Putamen (tissue), 1 donor: ENCODE results near the gene SYTL3.
"Not testable (repeated sequence)": the region's sequence is repeated elsewhere in the genome, so short reads cannot be mapped to it uniquely, and the experiment has no call there.

Experiments
- DNase-seq: peaks from one replicate; pipeline ENCODE4 v3.0.0-alpha.2; 2016; ENCODE audit warnings: low spot score

SYTL3 gene

DNA sequence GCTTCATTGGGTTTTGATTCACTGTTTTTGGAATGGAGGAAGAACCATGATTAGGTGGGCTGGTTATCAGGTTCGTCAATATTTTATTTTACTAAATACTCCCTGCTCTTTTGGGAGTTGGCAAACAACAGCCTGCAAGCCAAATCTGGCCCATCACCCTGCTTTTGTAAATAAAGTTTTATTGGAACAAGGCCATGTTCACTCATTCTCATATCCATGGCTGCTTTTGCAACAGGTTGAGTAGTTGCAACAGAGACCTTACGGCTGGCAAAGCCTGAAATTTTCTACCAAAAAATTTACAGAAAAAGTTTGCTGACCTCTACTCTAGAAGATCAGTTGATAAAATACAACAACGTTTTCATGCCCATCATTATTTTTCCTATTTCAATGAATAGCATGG is 45.1 kb downstream of the SYTL3 start:
- no peak for DNase-seq

DNA sequence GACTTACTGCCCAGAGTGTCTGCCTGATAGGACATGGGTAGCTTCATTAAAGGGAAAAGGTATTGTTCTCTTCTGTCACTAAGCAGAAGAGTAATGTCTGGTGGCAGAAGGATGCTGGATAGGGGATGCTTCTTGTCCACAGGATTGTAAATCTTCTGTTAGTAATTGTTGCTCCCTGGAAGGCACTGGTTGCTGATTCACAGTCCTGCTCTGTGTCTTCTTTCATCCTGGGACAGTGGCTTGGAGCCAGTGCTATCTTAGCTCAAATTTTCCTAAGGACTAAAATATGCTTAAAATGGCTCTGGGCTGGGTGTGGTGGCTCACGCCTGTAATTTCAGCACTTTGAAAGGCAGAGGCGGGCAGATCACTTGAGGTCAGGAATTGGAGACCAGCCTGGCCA is 48.0 kb downstream of the SYTL3 start:
- no peak for DNase-seq

DNA sequence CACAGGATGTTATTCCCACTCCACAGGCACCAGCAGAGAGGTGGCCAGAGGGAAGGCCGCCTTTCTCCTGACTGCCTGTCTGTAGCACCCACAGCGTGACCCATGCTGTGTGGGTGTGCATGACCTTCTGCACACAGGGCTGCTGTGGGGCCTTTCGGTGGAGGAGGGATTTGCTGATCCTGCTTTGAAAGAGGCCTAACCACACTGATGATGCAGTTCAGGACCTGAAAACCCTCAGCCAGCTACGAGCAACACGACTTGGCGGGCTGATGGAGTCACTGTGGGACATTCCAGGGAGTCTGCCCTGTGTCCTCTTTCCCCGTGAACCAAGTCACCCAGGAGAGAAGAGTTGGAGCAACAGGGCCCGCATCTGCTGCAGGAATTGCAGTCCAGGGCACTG is 49.1 kb downstream of the SYTL3 start:
- DNase-seq = no peak

DNA sequence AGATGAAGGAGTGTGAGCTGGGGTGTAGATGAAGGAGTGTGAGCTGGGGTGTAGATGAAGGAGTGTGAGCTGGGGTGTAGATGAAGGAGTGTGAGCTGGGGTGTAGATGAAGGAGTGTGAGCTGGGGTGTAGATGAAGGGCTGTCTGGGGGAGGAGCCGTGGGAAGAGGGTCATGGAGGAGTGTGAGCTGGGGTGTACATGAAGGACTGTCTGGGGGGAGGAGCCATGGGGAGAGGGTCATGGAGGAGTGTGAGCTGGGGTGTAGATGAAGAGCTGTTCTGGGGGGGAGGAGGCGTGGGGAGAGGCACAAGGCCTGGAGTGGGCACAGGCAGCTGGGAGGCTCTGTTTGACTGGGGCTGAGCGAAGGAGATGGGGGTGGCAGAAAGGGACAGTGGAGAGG is 51.4 kb downstream of the SYTL3 start:
- not testable (repeated sequence) for DNase-seq

DNA sequence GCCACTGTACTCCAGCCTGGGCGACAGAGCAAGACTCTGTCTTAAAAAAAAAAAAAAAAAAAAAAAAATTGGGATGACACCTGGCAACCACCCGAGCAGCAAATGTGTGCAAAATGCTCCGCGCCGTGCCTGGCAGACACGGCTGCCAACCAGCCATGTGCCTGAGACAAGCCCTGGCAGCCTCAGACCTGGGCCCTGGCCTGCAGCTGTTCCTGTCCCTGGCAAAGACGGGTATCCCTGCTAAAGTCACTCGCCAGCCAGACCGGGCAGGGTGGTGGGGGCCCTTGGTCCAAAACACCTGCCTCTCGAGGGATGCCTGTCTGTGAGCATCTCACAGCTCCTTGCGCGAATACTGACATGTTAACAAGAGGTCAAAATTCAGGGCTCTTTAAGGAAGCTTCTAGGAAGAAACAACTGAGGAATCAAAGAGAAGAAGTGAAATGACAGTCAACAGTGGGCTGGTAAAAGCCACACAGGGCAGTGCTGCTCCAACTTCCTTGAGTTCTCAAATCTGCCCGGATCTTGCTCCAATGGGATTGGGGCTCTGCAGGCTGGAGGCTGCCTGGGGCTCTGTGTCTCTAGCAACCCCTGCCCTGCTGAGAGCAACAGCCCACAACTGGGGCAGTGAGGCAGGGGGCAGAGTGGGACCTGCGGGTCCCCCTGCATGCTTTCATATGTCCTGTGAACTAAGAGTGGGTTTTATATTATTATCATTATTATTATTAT is 53.4 kb downstream of the SYTL3 start:
- DNase-seq = no peak

DNA sequence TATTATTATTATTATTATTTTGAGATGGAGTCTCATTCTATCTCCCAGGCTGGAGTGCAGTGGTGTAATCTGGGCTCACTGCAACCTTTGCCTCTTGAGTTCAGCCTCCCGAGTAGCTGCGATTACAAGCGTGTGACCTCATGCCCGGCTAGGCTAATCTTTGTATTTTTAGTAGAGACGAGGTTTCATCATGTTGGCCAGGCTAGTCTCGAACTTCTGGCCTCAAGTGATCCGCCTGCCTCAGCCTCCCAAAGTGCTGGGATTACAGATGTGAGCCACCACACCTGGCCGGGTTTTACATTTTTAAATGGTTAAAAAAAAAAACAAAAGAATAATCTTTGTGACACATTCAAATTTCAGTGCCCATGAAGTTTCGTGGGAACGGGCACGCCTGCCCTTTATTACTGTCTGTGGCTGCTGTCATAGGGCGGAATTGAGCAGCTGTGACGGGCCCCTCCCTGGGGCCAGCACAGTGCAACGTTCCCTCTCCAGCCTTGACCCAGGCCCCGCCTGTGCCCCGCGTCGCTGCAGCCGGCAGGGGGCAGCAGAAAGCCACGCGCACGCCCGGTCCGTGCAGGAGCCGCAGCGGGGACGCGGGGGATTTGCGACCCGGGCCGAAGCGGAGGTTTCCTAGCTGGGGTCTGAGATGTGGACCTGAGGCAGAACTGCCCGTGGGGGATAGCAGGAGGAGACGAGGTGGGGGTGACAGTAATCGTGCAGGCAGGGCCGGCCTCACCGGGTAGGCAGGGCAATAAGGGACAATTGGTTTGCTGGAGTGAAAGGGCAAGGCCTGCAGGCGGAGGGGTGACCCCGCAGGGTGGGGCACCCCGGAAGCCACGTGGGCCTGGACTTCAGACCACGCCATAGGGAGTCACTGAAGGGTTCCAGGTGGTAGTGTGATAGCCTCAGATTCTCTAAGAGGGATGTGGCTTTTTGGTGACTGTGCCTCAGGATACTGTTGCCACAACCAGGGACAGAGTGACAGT is 54.3 kb downstream of the SYTL3 start:
- peak; percentile 39 for DNase-seq

DNA sequence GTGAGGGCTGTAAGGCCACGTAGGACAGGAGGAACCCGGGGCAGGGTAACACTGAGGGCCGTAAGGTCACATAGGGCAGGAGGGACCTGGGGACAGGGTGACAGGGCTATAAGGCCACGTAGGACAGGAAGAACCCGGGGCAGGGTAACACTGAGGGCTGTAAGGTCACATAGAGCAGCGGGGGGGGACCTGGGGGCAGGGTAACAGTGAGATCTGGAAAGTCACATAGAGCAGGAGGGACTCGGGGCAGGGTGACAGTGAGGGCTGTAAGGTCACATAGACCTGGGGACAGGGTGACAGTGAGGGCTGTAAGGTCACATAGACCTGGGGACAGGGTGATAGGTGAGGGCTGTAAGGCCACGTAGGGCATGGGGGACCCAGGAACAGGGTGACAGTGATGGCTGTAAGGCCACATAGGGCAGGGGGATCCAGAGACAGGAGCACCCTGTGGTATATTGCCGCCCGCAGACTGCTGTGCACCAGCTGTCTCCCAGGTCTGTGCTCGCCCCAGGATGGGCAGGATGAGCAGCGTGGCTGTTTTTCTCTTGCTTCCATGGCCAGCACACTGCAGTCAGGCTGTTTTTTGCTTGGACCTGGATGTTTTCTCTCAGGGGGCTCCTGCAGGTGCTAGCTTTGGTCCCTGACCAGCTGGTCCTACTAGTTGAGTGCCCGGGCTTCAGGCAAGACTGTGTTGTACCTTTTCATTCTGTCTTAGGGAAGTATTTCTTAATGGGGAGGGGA is 55.7 kb downstream of the SYTL3 start:
- no peak for DNase-seq

DNA sequence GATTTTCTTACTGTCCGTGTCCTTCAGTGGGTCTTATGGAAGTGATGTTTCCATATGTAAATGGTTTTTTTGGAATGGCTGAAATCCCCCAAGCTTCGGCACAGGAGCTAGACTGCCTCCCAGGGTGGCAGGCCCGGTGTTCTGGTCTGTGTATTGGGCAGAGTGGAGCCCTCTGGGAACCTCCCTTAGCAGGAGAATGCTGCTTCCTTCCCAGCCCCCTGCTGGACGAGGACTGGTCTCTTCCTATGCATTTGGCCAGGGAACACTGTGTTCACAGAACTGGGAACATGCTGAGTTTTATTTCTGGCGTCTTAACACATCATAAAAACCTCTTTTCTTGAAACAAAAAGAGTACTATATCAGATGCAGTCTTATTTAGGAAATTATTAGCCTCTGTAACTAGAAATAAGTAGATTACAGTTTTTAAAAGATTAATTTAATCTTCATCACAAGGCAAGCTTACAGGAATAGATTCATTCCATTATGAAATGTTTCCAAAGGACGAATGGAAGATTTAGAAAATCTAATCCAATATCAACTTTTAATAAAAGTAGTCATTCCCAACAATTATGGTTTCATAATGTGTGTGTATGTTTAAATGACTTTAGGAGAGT is 56.6 kb downstream of the SYTL3 start:
- DNase-seq = no peak

DNA sequence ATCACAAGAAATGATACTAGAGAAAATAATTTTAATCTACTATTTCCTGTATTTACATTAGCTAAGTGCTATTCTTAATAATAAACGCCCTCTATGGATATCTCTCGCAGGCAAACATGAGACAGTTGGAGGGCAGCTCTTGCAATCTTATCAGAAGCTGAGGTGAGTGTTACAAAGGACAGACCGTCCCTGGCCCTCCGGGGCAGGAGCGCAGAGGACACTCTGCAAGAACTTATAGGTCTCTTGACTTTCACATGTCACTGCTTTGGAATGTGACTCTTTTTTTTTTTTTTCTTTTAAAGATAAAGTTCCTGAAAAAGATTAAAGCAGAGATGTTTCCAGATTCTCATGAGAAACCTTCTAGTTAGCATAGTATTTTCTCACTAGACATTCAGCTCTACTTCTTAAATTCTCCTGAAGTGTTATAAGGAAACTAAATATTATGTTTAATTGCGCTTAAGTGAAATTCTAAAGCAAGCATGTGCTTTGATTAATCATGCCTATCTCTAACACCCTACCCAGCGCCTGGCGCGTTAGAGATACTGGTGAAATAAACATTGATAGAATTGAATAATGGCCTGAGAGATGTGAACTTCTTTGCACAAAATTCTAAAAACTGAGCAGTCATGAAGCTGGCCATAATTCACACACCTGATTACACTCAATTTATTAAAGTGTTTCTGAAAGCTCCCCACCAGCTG is 57.4 kb downstream of the SYTL3 start:
- DNase-seq = no peak

DNA sequence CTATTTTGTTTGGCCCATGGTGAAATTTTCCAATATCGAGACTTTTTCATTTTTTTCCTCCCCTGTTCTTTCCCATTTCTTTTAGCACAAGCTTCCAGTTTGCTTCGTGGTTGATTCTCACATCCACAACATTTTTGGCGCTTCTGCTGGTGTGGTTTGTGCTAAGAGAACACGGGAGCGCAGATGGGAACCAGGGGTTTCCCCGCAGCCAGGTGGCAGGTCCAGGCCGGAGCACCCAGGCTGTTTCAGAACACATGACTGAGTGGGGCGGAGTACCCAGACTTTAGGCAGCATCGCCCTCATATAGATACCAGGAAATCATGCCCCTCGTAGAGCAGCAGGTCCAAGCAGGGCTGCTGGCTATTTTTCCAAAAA is 58.0 kb downstream of the SYTL3 start:
- no peak for DNase-seq

DNA sequence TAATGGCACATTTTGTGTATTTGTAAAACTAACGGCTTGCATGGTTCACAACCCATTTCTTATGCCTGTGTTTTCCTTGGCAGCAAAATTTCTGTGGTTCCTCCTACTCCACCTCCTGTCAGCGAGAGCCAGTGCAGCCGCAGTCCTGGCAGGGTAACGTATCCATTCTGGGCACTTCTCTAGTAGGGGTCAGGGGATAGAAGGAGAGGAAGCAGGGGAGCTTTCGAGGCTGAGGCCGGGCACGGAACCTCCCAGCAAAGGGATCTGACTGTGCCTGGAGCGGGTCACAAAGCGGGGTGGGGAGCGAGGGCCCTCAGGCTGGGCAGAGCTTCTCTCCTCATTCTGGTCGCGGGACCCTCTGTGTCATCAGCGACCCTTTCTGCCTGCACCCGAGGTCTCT is 58.4 kb downstream of the SYTL3 start:
- DNase-seq = no peak

DNA sequence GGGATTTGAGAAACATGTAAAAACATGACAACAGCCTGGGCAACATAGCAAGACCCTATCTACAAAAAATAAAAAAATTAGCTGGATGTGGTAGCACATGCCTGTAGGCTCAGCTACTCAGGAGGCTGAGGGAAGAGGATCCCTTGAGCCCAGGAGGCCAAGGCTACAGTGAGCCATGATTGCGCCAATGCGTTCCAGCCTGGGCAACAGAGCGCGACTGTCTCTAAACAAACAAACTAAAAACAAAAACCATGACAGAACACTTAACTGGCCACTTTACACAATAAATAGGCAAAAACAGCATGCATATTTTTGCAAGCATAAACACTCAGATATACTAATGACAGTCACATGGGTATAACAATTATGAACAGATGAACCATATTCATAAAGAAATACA is 60.0 kb downstream of the SYTL3 start:
- DNase-seq = no peak

DNA sequence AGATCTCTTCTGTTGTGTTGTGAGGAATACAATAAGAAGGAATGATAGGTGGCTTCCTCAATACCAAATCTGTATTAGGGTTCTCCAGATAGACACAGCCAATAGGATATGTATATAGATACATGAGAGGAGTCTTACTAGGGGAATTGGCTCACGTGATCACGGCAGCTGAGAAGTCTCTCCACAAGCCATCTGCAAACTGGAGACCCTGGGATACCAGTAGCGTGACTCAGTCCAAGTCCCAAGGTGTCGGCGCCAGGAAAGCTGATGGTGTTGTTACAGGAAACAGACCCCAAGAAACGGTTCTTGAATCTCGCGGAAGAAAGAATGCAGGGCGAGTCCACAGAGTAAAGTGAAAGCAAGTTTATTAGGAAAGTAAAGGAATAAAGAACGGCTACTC is 61.4 kb downstream of the SYTL3 start:
- no peak for DNase-seq

DNA sequence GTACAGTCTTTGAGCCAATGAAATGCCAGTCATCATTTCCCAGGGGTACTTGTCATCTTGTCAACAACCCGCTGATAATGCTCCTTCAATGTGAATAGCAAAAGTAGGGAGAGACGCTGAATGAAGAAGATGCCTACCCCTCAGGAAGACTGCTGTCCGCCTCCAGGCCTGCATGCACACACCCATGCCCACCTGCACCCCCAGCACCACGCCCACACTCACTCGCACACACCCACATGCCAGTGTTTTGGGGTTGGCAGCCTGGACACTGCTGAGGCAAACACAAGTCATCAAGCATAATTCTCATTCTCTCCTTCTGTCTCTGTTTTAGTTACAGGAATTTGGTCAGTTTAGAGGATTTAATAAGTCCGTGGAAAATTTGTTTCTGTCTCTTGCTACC is 63.6 kb downstream of the SYTL3 start:
- DNase-seq = no peak

DNA sequence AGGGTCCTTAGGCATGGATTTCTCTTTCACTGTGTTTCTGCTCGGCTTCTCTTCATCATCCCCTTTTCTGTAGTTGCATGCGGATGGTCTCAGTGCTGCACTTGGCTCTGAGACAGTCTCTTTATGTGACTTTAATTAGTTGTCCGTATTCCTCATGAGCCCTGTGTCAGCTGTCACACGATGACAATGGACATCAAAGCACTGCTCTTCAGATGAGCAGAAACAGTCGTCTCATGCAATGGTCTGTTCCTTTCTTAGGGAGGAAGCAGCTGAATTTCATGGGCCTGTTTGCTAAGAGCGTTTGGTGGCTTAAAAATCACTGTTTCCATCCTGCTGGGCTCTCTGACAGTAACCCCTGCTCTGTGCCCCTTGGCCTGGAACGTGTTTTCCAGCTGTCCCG is 64.9 kb downstream of the SYTL3 start:
- no peak for DNase-seq

DNA sequence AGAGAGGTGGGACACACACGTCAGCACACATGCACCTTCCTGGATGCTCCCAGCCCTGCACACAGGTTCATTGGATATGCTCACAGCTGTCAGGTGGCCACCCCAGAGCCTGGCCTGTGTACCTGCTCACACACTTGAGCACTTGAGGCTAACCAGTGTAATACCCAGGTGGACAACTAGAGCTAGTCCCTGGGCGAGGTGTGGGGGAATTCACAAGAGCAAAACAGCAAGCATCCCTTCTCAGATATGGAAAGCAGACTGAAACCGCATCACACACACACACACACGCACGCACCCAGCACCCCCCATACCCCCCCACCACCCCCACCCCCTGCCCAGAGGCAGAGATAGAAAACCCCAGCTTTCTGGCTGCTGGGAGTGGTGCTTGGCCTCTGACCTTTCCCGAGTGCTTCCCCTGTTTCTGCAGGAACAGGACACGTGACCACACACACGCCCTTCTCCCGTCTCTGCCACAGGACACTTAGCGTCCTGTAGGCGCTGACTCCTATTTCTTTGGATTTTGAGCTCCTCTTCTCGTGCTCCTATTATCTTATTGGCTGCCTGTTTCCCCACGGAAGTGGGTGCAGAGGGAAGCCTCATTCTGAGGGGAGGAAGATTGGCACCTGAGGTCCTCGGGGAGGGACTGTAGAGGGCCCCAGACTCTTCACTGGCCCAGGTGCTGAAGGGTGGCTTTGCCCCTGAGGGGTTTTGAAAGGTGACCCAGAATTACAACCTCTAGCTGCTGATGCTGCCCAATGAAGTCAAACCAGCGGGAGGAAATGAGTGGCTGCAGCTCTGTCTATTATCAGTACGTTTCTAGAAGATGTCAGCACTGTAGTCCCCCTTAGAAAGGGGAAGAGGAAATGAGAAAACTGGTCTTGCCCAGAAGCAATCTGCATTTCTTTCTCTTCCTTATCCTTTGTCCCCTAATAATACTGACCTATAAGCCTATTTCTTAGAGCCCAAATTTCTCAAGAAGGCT is 65.8 kb downstream of the SYTL3 start:
- DNase-seq = no peak

DNA sequence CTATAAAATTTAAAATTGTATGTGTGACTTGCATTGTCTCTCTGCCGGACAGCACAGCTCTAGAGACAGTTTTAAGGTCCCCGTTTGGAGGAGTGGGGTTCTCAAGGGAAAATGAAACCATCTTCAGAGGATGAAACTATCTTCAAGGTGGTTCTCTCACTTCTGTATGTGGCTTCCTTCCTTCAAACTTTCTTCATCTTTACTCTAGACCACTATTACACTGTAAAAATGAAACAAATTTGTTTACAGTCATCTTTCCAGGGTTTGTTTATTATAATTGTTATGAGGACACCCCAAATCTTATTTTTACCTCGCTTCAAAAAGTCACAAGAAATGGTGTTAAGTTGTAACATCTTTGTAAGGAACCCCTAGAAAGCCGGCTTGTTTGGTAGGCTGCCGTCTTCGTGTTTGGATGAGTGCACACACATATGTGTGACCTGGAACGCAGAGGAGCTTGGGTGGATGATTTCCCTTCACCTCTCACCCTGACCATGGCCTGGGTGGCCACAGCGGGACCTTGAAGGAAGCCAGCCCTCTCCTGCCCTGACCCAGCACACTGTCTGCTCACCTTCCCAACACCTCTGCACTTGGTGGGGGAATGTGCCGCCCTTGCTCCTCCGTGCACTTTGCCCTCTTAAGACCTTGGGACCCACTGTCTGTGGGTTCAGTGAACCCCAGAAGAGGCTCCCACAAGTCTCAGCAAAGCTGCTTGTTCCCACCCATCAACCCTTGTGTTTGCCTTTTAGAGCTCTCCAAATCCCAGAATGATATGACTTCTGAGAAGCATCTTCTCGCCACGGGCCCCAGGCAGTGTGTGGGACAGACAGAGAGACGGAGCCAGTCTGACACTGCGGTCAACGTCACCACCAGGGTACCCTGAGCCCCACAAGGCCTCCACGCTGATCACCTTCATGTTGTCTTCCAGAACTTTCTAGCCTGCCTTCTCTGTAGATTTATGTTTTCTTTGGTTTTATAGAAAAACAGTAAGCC is 67.8 kb downstream of the SYTL3 start:
- no peak for DNase-seq

DNA sequence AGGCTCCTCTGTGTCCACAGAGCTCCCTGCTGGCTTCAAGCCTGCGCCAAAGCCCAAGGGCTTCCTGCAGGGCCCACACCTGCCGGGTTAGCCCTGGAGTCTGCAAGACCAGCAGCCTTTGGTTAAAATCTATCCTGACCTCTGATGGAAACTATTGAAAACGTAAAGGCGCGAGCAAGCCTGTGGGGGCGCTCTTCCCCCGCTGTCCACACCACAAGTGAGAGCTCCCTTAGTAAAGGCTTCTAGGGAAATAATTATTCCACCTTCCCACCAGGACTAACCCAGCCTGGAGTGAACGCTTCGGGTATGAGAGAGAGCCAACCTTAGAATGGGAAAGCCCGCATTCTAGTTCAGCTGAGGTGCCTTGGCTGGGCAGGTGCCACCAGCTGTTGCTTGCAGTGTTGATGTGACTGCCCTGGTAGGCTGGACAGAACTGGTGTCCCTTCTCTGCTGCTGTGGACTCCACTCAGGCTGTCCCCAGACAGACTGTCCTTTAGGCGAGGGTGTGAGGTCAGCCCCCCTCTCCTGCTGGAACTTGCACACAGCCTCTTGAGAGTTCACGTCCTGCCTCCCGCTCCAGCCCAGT is 68.7 kb downstream of the SYTL3 start:
- DNase-seq = no peak
